BLaER1 (cell line): ENCODE data around the gene NOP9.
A peak's percentile ranks its signal among the peaks of the same experiment; 100 is the strongest.

Experiments used
- H3K27ac ChIP-seq: shearing (Covaris generic); formaldehyde crosslinking; 2 replicates; pipeline ENCODE4 v1.8.1; 2022
- H3K27me3 ChIP-seq: shearing (Covaris generic); formaldehyde crosslinking; 2 replicates; pipeline ENCODE4 v1.8.1; 2022
- H3K36me3 ChIP-seq: shearing (Covaris generic); formaldehyde crosslinking; 2 replicates; pipeline ENCODE4 v1.8.1; 2022
- H3K4me1 ChIP-seq: shearing (Covaris generic); formaldehyde crosslinking; 2 replicates; pipeline ENCODE4 v1.8.1; 2022
- H3K4me2 ChIP-seq: shearing (Covaris generic); formaldehyde crosslinking; 2 replicates; pipeline ENCODE4 v1.8.1; 2022
- H3K4me3 ChIP-seq: shearing (Covaris generic); formaldehyde crosslinking; 2 replicates; pipeline ENCODE4 v1.8.1; 2022
- H3K9ac ChIP-seq: shearing (Covaris generic); formaldehyde crosslinking; 2 replicates; pipeline ENCODE4 v1.8.1; 2022
- H3K9me3 ChIP-seq: shearing (Covaris generic); formaldehyde crosslinking; 2 replicates; pipeline ENCODE4 v1.8.1; 2022
- H4K20me1 ChIP-seq: shearing (Covaris generic); formaldehyde crosslinking; 2 replicates; pipeline ENCODE4 v1.8.1; 2022
- Cebpa-rat ChIP-seq: shearing (Covaris generic); IDR thresholded peaks from 2 replicates; pipeline ENCODE4 v1.8.1; 2022

NOP9 gene

GRCh38 chr14:24262821-24263733 lies 36.6 kb upstream of the NOP9 start, which contains the start of gene TGM1:
TGM1 (minus strand) TSS chr14:24263177; CDS start chr14:24262352, 825 bp downstream.
- Histone ChIP-seq H3K9ac (no peak within 1 kb of the TSS), H4K20me1 (no peaks in the 10 kb centered on the region), H3K4me1 (peaks cover 7% of the 10 kb centered on the region; the same call in 1 of the 2 replicates), H3K36me3 (peaks cover 32% of the 10 kb centered on the region), H3K4me3 (no peak within 1 kb of the TSS), H3K27ac (no peak within 1 kb of the TSS), H3K9me3 (no peaks in the 10 kb centered on the region), H3K27me3 (no peaks in the 10 kb centered on the region), H3K4me2 (no peak within 1 kb of the TSS)
- no peak for TF ChIP-seq Cebpa-rat

GRCh38 chr14:24263848-24264247 lies 35.8 kb upstream of the NOP9 start:
- Histone ChIP-seq H3K4me3 (no peak overlapping the region), H3K9me3 (no peaks in the 10 kb centered on the region), H3K27ac (no peak overlapping the region), H4K20me1 (no peaks in the 10 kb centered on the region), H3K9ac (no peak overlapping the region), H3K4me1 (peaks cover 7% of the 10 kb centered on the region; the same call in 1 of the 2 replicates), H3K27me3 (no peaks in the 10 kb centered on the region), H3K4me2 (no peak overlapping the region), H3K36me3 (peaks cover 32% of the 10 kb centered on the region)
- TF ChIP-seq Cebpa-rat: no peak

- no peaks in the 10 kb centered on the region for H4K20me1 ChIP-seq
- no peak overlapping the region for H3K4me2 ChIP-seq
- no peak overlapping the region for H3K27ac ChIP-seq
- no peak for TF ChIP-seq Cebpa-rat
- H3K9ac ChIP-seq: no peak overlapping the region
- no peaks in the 10 kb centered on the region for H3K9me3 ChIP-seq
- peaks cover 7% of the 10 kb centered on the region; the same call in 1 of the 2 replicates for H3K4me1 ChIP-seq
- H3K27me3 ChIP-seq: no peaks in the 10 kb centered on the region
- H3K36me3 ChIP-seq: peaks cover 35% of the 10 kb centered on the region
- H3K4me3 ChIP-seq: no peak overlapping the region
These were observed 35.4 kb upstream of the NOP9 start for GRCh38 chr14:24264298-24264697.

GRCh38 chr14:24266344-24267244 lies 33.1 kb upstream of the NOP9 start:
- Histone ChIP-seq H3K9me3 (no peaks in the 10 kb centered on the region), H3K27ac (no peak overlapping the region), H3K4me3 (no peak overlapping the region), H4K20me1 (no peaks in the 10 kb centered on the region), H3K27me3 (no peaks in the 10 kb centered on the region), H3K4me1 (peaks cover 12% of the 10 kb centered on the region), H3K36me3 (peaks cover 43% of the 10 kb centered on the region), H3K9ac (no peak overlapping the region; the same call in 1 of the 2 replicates), H3K4me2 (peak overlapping the region; percentile 38)
- no peak for TF ChIP-seq Cebpa-rat

GRCh38 chr14:24267516-24267915 lies 32.1 kb upstream of the NOP9 start:
- no peak for TF ChIP-seq Cebpa-rat
- H3K27me3 ChIP-seq: no peaks in the 10 kb centered on the region
- no peaks in the 10 kb centered on the region for H3K9me3 ChIP-seq
- H3K27ac ChIP-seq: no peak overlapping the region
- H3K36me3 ChIP-seq: peaks cover 43% of the 10 kb centered on the region
- H3K4me3 ChIP-seq: no peak overlapping the region
- no peaks in the 10 kb centered on the region for H4K20me1 ChIP-seq
- no peak overlapping the region for H3K9ac ChIP-seq
- H3K4me2 ChIP-seq: no peak overlapping the region
- H3K4me1 ChIP-seq: peaks cover 22% of the 10 kb centered on the region

GRCh38 chr14:24268225-24268624 lies 31.4 kb upstream of the NOP9 start:
- Histone ChIP-seq H3K9ac (no peak overlapping the region), H3K36me3 (peaks cover 43% of the 10 kb centered on the region), H4K20me1 (no peaks in the 10 kb centered on the region), H3K9me3 (no peaks in the 10 kb centered on the region), H3K4me2 (no peak overlapping the region), H3K4me3 (no peak overlapping the region), H3K27me3 (no peaks in the 10 kb centered on the region), H3K27ac (no peak overlapping the region), H3K4me1 (peaks cover 23% of the 10 kb centered on the region)
- no peak for TF ChIP-seq Cebpa-rat

GRCh38 chr14:24269368-24269767 lies 30.3 kb upstream of the NOP9 start:
- peaks cover 23% of the 10 kb centered on the region for H3K4me1 ChIP-seq
- no peaks in the 10 kb centered on the region for H3K9me3 ChIP-seq
- H3K36me3 ChIP-seq: peaks cover 43% of the 10 kb centered on the region
- no peaks in the 10 kb centered on the region for H3K27me3 ChIP-seq
- TF ChIP-seq Cebpa-rat: no peak
- no peak overlapping the region for H3K9ac ChIP-seq
- H3K27ac ChIP-seq: no peak overlapping the region
- H3K4me2 ChIP-seq: no peak overlapping the region
- H3K4me3 ChIP-seq: no peak overlapping the region
- H4K20me1 ChIP-seq: no peaks in the 10 kb centered on the region

GRCh38 chr14:24269910-24270536 lies 29.6 kb upstream of the NOP9 start:
- no peak overlapping the region for H3K27ac ChIP-seq
- H4K20me1 ChIP-seq: no peaks in the 10 kb centered on the region
- peaks cover 40% of the 10 kb centered on the region for H3K36me3 ChIP-seq
- H3K9ac ChIP-seq: no peak overlapping the region
- no peak for TF ChIP-seq Cebpa-rat
- H3K9me3 ChIP-seq: no peaks in the 10 kb centered on the region
- H3K4me1 ChIP-seq: peaks cover 23% of the 10 kb centered on the region
- H3K4me3 ChIP-seq: no peak overlapping the region
- H3K4me2 ChIP-seq: no peak overlapping the region
- H3K27me3 ChIP-seq: no peaks in the 10 kb centered on the region

- H3K9ac ChIP-seq: peak overlapping the region; percentile 92
- peak overlapping the region; percentile 75 for H3K4me3 ChIP-seq
- peaks cover 23% of the 10 kb centered on the region for H3K4me1 ChIP-seq
- H3K27me3 ChIP-seq: no peaks in the 10 kb centered on the region
- no peaks in the 10 kb centered on the region for H3K9me3 ChIP-seq
- peak overlapping the region; percentile 96 for H3K27ac ChIP-seq
- H4K20me1 ChIP-seq: no peaks in the 10 kb centered on the region
- H3K4me2 ChIP-seq: peak overlapping the region; percentile 89
- peaks cover 34% of the 10 kb centered on the region for H3K36me3 ChIP-seq
- no peak for TF ChIP-seq Cebpa-rat
These were observed 29.0 kb upstream of the NOP9 start for GRCh38 chr14:24270537-24271133.
